Stimulated activated CD8-positive, alpha-beta memory T cell treated with anti-CD3 and anti-CD28 coated beads, Interleukin-12 subunit alpha, Interleukin-12 subunit beta, amount 100 ng/mL, for 4 hours (primary cell): ENCODE measurements around the gene RAB3IL1.
"Not testable (repeated sequence)": the region's sequence is repeated elsewhere in the genome, so short reads cannot be mapped to it uniquely, and the experiment has no call there.

Experiments used
- DNase-seq: peaks from one replicate; pipeline ENCODE4 v3.0.0-alpha.2; 2020; ENCODE audit warnings: low read depth

Gene RAB3IL1

DNA sequence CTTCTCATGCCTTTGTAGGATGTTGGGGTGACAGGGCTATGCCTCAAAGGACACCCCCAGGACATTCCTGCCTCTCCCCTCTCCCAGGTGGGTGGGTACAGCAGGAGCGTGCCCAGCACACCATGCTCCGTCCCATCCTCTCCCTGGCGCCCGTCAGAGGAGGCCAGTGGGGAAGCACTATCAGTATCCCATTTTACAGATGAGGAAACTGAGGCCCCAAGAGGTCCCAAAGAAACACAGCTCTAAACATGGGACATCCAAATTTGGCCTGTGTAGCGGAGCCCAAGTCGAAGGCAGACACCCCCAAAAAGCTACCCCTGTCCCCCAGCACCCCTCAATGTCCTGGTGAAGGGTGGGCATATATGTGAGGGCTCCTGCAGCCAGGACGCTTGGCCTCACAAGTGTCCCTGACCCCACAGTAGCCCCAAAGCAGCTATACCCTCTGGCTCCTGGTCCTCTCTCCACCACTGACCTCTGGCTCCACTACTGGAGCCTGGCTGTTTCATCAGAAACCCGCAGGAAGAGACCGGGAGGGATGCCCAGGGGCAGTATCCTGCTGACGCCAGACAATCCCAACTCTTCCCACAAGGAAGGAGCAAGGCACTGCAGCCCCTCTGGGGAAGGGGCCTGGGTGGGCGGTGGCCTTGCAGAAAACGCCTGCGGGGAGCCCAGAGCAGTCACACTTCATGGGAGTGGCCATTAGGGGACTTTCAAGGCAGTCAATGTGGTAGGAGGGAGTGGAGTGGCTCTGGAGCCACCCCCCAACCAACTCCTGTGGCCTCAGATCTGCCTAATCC, 31.4 kb downstream of the RAB3IL1 start:
- DNase-seq, result no peak

DNA sequence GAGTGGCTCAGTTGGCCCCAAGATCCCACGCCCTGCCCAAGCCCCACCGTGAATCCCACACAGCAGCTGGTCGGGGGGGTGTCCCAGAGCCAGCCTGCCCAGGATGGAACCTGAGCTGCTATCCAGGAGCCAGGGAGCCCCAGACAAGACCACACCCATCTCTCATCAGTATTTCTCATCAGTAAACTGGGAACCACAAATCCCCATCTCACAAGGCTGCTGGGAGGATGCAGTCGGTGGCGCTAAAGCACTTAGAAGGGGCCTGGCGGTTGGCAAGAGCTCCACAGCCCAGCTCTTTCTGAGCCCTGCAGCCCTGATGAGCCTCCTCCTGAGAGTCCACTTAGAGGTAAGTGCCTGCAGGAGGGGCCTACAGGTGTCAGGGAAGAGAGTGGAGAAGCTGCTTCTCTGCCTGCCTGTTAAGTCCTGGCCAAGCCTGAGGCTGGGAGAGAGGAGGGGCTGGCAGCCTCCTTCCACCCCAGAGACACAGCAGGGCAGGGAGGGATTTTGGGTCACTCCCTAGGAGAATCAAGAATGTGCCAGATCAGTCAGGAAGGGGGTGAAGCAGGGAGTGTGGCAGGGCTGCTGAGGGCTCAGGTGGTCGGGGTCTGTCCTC, 32.1 kb downstream of the RAB3IL1 start:
- no peak for DNase-seq

DNA sequence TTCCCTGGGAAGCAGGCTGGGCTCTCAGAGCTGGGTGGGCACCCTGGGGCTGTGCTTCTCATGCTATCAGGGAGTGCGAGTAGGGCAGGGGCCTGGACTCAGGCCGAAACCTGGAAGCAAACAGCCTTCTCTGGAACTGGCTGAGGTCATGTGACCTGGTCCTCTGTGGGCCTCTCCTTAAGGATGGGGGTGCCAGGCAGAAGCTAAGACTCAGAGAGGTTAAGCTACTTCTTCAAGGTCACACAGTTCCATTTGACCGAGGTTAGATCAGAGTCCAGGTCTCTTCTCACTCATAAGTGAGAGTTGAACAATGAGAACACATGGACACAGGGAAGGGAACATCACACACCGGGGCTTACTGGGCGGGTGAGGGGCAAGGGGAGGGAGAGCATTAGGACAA, 33.4 kb downstream of the RAB3IL1 start:
- DNase-seq, result no peak

DNA sequence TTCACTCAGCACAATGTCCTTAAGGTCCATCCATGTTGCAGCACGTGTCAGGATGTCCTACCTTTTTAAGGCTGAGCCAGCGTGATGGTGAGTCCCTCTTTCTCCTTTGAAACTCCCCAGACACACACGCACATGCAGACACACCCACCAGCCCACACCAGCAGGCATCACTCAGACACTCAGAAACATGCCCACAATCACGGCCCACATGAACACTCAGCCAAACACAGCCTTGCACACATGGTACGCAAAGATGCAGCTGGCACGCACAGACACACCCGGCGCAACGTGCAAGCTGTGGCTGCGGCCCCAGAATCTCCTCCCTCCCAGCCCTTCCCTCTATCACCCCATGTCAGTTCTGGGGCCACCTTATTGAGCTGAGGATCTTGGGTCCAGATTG, 34.0 kb downstream of the RAB3IL1 start:
- DNase-seq, result no peak

DNA sequence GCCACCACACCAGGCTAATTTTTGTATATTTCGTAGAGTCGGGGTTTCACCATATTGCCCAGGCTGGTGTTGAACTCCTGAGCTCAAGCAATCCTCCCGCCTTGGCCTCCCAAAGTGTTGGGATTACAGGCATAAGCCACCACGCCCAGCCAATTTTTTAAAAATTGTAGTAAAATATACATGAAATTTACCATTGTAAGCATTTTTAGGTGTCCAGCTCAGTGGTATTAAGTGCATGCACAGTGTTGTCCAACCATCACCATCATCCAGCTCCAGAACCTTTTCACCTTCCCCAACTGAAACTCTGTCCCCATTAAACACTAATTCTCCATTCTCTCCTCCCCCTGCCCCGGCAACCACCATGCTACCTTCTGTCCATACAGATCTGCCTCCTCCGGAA, 34.5 kb downstream of the RAB3IL1 start:
- DNase-seq, result no peak

DNA sequence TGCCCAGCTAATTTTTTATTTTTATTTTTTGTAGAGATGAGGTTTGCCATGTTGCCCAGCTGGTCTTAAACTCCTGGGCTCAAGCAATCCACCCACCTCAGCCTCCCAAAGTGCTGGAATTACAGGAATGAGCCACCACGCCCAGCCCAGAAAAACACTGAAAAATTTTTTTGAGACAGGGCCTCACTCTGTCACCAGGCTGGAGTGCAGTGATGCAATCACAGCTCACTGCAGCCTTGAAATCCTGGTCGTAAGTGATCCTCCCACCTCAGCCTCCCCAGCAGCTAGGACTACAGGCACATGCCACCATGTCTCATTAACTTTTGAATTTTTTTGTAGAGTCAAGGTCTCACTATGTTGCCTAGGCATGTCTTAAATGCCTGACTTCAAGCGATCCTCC, 35.1 kb downstream of the RAB3IL1 start:
- not testable (repeated sequence) for DNase-seq

DNA sequence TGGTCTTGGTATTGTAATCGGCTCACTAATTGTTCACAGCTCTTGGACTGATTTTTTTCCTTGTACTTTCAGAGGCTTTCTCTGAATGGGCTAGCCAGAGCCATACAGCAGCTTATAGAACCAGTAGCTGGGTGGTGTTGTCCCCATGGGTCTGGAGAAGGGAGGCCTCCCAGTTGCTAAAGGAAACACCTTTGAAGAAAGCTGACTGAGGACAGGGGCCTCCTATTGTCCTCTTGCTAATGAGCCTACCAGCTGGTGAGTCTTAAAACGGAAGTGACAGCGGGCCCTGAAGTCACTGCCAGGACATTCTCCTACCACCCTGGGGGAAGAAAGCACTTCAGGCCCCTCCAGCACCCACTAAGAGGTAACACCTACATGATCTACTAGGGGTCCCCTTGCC, 36.0 kb downstream of the RAB3IL1 start:
- DNase-seq, result no peak

DNA sequence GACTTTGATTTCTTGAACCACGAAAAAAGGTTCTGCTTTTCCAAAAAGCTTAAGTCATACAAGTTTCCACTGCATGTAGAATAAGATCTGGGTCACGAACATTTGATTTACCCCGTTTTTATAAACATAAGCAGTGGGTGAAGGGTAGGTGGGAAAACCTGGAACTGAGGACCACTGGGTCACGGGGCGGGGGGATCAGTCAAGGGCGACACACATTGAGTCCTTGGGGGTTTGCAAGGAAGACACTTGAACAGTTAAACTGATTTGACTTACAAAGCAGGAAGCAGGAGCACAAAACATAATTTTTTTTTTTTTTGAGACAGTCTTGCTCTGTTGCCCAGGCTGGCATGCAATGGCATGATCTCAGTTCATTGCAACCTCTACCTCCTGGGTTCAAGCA, 36.9 kb downstream of the RAB3IL1 start:
- DNase-seq, result no peak

DNA sequence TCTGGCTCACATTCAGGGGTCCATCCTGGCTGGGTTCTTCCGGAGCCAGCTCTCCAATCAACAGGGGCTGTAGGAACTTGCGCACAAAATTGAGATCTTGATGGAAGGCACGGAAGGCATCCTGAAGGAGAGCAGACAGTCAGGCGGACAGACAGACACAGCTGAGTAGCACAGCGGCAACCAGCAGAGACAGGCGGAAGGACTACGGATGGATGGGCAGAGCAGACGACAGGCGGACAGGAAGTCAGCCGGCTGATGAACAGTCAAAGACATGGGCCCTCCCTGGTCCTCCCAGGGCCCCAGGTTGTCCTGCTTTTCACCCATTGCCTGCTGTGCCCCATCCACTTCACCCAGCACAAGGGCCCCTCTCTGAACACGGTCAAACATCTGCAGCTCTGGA, 37.3 kb downstream of the RAB3IL1 start:
- no peak for DNase-seq

DNA sequence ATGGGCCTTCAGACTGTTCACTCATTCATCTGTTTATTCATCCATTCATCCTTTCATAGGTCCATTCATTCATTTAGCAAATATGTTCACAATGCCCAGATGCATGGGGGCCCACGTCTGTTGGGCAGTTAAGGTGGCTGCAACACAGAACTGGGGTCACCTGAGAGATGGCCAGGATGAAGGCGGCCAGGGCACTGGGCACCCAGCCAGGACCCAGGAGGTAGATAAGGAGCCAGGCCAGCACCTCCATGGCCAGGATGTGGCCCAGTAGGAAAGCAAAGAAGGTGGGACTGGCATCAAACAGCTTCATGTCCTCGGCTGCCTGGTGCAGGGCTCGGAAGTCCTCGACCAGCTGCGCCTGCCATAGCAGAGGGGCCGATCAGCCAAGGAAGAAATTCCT, 38.2 kb downstream of the RAB3IL1 start:
- no peak for DNase-seq

DNA sequence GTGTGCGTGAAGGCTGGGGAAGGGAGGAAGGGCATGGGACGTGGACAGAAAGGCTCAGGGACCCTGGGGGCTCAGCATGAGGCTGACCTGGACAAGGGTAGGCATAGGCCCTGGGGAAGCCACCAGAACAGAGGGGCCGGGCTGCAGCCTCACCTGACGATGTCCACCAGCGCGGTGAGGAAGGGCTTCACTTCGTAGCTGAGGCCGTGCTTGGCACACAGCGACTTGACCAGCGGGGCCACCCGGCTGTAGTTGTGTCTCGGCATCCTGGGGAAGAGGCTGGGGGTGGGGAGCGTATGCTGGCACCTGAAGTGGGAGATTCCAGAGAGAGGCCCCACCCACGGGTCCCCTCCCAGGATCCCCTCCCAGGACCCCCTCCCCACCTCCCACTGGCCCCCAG, 41.7 kb downstream of the RAB3IL1 start:
- DNase-seq, result no peak

DNA sequence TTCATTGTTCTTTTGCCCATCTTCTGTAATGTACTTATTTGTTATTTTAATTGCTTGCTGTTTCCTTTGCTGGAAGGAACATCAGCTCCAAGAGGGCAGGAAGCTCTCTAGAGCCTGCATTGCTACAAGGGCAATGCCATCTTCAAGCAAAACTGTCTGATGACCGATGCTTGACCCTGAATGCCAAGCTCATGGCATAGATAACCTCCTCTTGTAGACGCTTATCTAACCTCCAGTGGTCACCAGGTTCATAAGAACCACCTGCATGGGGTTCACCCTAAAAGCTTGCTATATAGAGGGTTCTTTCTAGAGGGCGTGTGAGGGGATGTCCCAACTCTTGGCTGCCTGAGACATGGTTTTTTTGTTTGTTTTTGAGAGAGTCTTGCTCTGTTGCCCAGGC, 42.5 kb downstream of the RAB3IL1 start:
- no peak for DNase-seq

DNA sequence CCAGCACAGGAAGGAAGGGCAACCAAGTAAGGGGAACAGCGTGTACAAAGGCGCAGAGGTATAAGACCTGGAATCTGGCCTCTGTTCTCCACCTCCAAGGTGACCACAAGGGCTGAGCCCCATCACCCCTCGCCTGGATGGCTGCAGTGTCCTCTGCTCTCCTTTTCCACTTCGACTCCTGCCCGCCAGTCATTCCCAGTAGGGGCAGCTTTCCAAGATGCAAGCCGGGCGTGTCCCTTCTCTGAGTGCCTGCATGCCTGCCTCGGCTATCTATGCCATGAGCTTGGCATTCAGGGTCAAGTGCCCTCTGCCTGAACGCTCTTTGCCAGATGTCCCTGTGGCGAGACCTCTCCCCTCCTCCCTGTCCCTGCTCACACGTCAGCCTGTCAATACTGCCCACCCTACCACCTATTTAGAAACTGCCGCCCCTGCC, 43.0 kb downstream of the RAB3IL1 start:
- no peak for DNase-seq

DNA sequence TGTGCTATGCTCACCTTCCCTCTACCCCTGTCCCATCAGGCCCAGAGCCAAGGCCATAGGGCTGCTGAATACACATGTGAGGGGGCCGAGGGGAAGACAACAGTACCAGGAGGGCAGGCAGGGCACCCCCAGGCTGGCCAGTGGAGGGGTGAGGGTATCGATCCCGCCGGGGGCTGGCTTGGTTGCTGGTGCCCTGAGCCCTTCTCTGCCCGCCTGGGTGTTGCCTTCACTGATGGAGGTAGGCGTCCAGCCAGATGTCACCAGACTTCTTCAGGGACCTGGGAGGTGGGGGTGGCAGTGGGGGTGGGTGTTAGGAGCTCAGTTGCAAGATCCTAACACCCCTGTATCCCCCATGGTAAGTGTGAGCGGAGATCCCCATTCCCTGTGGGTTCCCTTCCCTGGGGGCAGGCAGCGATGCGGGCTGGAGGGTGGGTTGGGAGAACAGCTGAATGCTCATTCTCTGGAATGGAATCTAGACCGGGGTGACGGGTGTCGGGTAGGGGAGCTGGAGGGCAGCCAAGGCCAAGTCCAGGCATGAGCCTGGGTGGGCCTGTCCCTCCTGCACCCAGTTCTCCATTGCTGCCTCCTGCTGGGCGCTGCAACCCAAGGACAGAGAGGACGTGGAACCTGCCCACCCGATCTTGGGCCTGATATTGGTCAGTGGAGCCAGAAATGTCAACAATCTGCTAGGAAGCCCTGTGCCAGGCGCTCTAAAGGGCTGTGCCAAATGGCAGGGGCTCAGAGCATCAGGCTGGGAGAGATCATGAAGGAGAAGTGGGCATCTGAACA, 43.6 kb downstream of the RAB3IL1 start:
- DNase-seq, result no peak

DNA sequence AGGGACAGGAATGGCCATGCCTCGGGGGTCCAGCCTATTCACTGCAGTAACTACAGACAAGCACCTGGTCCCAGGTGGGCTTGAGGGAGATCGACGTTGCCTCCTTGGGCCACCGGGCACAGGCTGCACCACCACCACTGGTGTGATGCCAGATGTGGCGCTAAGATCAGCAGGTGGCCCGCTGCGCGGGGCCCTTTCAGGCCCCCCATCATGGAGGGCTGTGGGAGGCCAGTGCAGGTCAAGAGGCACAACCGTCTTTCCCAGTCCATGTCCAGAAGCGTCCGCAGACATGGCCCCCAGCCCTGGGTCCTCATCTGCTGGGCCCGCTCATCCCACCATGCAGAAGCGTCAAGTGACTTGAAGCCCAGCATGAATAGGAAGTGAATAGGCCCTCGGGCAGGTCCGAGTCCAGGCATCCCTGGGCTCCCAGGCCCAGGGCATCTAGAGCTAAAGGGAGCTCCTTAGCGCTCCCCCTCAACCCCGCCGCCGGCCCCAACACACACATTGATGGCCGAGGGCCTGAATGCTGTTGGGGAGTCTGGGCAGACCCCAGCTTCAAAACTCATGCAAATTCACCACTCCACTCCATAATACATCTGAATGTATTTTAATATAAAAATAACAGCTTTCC, 44.3 kb downstream of the RAB3IL1 start:
- no peak for DNase-seq

DNA sequence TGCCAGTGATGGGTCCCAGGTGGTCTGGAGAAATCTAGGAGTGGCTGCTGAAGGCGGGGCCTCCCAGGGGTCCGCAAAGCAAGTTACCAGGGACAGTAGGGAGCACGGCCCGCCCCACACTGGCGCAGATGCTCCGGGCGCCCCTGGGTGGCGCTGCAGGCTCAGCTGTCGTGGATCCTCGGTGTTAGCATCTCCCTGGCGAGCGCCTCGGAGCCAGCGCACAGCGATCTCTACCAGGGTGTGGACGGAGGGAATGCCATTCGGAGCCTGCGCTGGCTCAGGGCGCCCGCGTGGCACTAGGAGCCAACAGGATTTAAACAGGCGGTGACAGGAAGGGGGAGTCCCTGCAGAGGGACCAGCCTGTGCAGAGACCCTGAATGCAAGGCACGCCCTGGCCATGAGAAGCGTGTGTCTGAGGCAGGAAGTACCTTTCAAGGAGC, 46.2 kb downstream of the RAB3IL1 start:
- peak; percentile 19 for DNase-seq

DNA sequence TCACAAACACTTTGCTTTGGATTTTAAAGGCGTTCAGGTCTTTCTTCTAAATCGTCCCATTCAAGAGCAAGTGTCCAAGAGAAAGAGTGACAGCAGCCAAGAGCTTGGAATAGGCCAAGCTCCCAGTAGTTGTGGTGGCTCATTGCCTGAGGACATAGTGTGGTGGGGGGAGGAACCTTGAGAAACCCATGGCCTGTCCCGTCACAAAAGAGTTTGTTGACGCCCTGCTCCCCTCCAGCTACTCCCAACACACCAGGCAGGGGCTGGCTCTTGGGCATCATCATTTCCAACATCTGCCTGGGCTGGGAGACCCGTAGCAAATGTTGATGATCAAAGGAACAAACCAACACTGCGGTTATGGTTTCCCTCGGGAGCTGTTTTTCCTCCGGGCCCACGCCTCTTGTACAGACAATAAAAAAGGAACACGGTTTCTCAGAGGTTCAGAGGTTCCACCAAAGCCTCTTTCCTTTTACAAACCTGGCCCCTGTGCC, 46.8 kb downstream of the RAB3IL1 start:
- no peak for DNase-seq

DNA sequence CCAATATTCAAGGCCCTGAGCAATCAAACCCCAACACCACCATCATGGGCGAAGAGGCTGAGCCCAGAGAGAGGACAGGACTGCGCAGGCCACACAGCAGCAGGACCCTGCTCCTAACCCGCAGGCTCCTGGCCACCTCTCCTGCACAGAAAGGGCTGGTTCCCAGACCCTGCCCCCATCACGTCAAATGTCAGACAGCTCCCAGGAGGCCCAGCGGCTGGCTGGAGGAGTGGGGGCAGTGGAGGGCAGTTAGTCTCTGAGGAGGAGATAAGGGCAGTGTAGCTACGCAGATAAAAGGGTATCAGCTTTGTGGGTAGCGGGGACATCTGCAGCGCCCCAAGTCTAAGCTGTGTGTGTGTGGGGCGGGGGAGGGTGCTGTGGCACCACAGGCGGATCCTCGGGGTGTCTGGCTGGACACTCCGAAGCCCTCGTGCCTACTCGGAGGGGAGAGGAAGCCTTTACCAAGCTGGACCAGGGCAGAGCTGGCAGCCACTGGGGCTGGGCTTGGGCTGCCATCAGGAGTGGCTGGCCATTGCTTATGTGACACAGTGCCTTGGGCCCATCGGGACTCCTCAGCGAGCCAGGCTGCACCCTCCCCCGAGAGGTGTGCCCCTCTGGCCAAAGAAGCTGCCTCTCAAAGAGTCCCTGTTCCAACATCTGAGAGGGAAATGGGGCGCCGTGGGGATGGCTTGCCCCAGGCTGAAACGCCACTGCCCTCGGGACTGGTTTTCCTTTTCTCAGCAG, 47.5 kb downstream of the RAB3IL1 start:
- DNase-seq, result no peak

DNA sequence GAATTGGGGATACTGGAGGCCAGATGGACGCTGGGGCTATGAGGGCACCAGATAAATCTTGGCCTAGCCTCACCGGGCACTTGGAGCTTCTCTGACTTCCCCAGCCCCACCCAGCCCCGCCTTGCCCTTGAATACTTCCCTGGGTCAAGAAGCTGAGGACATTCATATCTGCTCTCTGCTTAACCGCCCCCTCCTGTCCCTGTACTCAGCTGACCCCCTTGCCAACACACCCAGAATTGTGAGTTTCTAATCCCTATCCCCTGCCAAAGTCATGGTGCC, 48.0 kb downstream of the RAB3IL1 start:
- DNase-seq, result no peak

DNA sequence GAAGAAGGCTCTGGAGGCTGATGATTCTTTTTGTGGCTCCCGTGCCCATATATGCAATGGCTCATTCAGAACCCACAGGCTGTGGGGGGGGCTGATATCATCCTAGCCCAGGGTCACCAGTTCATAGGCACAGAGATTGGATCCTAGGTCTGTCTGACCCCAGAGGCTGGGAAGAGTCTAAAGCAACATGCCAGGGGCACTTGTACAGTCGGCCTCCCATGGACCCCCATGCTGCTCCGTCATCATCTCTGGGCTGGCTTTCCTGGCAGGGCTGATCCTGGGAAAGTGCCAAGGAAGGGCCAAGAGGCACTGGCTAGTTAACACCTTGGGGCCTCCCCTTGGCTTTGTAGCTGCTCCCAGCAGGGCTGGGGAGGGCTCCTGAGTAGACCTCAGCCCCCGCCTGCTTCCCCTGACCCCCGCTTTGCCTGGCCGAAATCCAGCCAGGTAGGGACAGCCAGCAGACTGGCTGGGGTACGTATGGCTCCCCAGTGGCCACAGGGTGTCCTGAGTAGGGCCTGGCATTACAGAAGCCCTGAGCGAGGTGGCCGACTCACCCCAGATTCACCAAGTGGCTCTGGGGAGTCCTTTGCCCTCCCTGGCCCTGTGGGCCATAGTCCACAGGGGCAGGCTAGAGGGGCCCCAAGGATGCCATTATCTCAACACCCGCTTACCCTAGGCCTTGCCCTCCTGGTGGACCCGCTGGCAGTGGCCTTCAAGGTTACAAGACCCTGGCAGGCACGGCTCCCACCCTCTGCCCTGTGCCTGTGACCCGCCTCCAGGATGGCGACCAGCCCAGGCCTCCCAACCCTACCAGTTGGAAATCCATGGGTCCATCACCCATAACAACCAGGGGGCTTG, 48.6 kb downstream of the RAB3IL1 start:
- no peak for DNase-seq

DNA sequence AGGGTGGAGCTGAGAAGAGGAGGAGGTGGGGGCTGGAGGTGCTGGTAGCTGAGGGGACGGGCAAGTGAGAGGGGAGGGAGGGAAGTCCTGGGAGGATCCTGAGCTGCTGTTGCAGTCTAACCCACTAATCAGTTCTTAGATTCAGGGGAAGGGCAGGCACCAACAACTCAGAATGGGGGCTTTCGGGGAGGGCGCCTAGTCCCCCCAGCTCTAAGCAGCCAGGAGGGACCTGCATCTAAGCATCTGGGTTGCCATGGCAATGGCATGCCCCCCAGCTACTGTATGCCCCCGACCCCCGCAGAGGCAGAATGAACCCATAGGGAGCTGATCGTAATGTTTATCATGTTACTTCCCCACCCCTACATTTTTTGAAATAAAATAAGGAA, 50.4 kb downstream of the RAB3IL1 start:
- no peak for DNase-seq
